Endothelial cell of hepatic sinusoid (primary cell): ENCODE results near the gene TSACC.
"Not testable (repeated sequence)": the region's sequence is repeated elsewhere in the genome, so short reads cannot be mapped to it uniquely, and the experiment has no call there.

ENCODE experiments used
- in situ Hi-C: cut with HindIII; loops from 2 replicates; pipeline ENCODE4 v1.10.0; 2017; ENCODE audit warnings: low sequenced_read_pairs

Gene TSACC

DNA sequence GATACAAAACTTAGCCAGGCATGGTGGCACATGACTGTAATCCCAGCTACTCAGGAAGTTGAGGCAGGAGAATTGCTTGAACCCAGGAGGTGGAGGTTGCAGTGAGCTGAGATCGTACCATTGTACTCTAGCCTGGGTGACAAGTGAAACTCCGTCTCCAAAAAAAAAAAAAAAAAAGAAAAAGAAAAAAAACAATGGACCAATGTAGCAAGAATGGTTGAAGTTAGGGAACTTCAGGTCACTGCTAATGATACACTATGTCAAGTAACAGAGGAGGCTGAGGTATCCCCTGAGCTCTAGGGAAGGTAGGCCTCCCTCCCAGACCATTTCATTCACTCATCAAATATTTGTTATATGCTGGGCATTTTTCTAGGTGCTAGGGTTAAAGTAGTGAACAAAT is 7.7 kb downstream of the TSACC start:
- in situ Hi-C loops, result not testable (repeated sequence)

DNA sequence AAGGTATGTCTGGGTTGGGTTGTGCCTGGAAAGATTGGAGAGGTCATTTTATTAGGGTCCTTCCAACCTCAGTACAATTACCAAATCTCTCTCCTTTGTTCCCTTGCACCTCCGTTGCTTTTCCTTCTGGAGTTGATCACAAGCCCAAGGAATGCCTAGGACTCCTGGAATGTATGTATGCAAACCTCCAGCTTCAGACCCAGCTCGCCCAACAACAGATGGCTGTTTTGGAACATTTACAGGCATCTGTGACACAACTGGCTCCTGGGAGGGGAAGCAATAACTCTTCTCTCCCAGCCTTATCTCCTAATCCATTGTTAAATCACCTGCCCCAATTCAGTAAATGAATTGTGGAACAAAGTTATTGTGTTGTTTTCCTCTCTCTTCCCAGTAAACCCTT is 8.3 kb downstream of the TSACC start:
- in situ Hi-C loops, result no loop called here

DNA sequence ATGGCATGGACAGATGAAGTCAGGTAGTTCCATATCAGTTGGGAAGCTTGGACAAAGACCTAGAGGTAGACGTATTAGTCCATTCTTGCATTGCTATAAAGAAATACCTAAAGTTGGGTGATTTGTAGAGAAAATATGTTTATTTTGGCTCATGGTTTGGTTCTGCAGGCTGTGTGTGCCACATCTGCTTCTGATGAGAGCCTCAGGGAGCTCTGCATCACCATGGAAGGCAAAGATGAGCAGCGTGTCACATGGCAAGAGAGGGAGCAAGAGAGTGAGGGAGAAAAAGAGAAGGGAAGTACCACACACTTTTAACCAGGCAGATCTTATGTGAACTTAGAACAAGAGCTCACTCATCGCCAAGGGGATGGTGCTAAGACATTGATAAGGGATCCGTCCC is 9.0 kb downstream of the TSACC start:
- in situ Hi-C loops, result no loop called here

DNA sequence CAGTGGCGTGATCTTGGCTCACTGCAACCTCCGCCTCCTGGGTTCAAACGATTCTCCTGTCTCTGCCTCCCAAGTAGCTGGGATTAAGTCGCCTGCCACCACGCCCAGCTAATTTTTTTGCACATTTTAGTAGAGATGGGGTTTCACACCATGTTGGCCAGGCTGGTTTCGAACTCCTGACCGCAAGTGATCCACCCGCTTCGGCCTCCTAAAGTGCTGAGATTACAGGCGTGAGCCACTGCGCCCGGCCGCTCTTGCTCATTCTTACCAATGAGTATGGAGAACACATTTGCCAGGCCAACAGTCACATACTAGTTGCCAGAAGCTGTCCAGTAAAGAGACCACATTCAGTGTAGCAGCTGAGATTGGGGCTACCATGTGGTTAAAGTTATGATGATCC is 14.2 kb downstream of the TSACC start:
- in situ Hi-C loops, result not testable (repeated sequence)

DNA sequence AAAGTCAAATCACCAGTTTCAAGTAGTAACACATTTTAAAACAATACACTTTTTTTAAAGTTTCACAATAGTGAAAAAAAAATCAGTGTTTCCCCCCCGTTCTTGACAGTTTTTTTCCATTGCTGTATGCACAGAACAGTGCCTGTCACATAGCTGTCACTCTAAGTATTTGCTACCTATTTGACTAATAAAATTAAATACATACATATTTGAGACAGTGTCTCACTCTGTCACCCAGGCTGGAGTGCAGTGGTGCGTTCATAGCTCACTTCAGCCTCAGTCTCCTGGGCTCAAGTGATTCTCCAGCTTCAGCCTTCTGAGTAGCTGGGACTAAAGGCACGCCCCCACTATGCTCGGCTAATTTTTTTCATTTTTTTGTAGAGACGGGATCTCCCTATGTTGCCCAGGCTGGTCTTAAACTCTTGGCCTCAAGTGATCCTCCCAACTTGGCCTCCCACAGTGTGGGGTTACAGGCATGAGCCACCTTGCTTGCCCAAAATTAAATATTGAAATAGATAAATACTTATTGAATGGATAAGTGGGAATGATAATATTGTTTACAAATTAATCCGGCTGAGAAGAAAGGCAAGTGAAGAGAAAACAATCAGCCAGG is 18.0 kb downstream of the TSACC start:
- in situ Hi-C loops, result no loop called here

DNA sequence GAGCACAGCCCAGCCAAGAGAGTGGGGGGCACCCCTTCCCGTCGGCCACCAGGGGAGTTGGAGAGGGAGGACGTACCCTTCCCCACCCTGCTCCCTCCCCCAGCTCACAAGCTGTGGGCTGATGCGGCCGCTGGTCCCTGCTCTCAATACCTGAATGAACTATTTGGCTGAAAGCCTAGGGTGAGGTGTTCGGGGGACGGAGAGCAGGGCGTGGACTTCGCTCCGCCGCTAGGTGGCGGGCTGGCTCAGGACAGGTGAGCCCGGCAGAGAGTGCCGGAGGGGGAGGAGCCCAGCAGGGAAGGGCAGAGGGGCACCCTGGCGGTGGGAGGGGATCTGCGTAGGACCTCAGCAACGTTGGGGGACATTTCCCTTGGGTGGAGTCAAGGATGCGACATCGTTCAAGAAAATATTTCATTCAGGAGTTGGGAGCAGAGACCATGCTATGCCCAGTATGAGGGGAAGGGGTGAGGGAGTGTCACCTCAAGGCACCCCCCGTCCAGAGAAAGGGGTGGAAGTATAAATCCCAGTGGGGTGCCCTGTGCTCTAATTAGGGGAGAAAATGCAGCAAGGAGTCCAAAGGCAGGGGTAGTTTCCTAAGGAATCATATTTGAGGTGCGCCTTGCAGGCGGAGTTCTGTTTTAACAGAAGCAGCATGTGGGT is 18.7 kb downstream of the TSACC start:
- in situ Hi-C loops, result no loop called here

DNA sequence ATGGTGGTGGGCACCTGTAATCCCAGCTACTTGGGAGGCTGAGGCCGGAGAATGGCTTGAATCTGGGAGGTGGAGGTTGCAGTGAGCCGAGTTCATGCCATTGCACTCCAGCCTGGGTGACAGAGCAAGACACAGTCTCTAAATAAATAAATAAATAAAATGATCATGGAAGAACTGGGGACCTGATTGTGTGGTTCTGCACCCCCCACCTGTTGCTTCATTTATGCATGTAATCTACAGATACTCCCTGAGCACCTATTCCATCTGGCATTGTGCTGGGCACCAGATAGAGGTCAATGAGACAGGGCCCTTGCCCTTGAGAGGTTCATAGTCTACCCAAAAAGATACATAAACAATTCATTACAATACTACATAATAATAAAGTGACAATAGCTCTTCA is 19.7 kb downstream of the TSACC start:
- in situ Hi-C loops, result no loop called here

DNA sequence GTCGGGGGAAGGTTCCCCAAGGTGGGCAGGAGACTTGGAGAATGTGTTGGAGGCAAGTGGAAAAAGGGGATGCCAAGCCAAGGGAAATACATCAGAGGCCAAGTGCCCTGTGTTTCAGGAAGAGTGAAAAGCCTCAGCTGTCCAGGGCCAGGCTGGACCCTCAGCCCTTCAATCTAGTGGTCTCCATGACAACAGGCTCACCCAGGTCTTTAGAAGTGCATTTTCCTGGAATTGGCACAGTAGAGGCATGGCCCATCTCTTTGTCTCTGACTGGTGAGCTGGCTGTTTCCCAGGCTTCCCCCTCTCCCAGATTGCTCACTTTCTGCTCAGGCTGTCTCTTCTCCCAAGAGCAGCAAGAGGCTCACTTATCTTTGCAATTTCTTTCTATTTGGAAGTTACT is 20.3 kb downstream of the TSACC start:
- in situ Hi-C loops, result no loop called here

DNA sequence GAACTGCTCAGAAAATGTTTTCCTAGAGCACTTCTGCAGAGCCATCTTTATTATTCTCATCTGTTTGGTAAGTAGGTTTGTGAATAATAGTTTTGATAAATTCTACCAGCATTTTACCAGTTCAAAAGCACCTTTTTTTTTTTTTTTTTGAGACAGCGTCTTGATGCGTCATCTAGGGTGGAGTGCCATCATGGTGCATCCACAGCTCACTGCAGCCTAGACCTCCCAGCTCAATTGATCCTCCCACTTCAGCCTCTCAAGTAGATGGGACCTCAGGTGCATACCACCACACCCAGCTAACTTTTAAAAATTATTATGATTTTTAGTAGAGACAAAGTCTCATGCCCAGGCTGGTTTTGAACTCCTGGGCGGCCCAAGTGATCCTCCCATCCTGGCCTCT is 20.9 kb downstream of the TSACC start:
- in situ Hi-C loops, result no loop called here

DNA sequence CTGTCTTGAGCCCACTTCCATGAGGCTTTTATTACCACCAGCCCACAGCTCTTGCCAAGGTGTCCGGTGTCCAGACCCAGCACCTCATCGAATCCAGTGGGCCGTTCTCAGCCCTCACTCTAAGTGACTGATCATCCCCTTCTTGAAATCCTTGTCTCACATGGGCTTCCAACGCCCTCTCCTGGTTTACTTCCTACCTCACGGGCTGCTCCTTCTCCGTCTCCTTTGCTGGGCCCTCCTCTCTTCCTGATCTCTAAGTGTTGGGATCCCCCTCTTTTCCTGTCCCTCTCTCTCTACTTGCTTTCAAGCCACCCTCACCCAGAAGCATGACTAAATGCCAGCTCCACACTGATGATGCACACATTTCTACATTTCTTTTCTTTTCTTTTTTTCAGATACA is 21.6 kb downstream of the TSACC start:
- in situ Hi-C loops, result no loop called here

DNA sequence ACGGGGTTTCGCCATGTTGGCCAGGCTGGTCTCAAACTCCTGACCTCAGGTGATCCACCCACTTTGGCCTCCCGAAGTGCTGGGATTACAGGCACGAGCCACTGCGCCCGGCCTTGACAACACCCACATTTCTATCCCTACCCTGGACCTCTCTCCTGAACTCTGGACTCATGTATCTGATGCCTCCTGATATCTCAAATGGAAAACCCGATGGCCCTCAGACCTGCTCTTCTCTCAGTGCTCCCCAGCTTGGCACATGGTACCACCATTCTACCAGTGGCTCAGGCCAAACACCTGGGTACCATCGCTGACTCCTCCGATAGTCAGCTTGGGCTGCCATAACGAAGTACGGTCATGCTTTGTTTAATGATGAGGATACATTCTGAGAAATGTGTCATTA is 22.2 kb downstream of the TSACC start:
- in situ Hi-C loops, result no loop called here

DNA sequence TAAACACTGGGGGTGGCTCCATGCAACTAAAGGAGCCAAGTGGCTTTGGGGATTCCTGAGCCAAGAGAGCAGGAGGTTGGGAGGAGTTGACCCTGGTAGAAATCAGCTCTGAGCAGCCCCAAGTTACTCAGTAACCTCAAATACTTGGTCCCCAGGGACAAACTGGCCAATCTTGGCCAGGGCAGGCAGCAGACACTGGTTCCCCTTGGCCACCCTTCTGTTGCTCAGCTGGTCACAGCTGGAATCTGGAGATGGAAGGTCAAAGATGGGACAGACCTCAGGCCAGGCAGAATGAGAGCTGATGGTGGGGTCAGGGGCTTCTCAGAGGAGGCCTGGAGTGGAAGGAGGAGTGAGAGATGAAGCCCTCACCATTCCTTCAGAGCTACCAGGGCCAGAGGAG is 27.4 kb downstream of the TSACC start:
- in situ Hi-C loops, result no loop called here

DNA sequence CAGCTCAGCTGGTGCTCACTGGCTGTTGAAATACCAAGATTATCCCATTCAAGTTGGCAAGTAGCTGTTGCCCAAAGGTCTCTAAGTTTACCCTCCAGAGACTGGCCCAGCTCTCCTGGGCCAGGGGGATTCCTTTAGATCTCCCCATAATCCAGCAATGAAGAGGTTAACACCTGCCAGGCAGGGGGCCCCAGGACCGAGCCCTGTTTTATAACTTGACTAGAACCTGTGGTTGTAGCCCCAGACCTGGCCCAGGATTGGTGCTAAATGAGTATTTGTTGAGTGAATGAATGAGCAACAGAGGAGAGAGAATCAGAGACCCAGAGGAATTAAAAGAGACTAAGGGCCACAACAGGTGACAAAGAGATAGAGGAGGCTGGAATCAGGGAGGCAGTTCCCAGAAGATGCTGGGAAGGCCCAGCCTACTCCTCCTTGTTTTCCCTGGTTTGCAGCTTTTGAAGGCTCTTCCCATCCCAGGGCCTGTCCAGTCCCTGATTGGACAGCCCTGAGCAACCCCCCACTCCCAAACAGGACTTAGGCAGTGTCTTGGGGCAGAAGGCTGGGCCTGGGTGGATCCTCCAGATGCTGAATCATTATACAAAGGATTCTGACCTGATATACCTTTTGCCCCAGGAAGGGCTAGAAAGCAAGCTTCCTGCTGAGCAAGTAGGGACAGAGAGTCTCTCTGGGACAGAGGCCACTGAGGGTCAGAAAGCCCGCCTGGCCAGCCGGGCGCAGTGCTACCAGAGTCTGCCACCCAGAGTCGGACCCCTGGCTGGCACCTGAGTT is 28.2 kb downstream of the TSACC start:
- in situ Hi-C loops, result no loop called here

DNA sequence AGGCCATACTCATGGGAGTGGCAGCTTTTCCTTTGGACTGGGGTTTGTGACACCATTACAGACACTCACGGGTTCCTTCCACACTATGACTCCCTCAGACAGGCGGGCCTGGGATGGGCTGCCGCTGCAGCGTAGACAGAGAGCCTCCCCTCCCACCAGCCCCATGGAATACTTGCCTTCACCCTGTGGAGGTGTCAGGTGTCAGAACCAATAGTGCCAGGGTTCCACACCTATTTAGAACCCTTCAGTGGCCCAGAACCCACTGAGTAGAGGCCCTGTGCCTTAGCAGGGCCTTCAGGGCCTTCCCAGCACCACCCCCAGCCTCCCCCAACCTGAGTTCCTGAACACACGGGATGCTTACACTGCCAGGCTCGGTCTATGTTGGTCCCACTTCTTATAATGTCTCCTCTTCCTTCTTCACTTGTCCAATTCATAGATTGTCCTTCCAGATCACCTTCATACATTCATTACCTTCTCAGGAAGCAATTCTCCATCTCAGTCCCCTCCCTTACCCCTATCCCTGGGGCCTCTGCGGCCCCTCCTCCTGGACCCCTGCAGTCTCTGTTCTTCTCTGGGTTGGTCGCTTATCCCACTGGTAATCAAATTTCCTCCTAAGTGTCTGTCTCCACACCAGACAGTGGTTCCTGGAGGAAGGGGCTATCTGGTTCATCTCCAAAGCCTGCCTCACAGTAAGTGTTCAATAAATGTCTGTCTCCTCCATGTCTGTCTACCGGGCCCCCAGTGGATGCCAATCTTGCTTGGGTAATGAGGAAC is 29.2 kb downstream of the TSACC start:
- in situ Hi-C loops, result no loop called here

DNA sequence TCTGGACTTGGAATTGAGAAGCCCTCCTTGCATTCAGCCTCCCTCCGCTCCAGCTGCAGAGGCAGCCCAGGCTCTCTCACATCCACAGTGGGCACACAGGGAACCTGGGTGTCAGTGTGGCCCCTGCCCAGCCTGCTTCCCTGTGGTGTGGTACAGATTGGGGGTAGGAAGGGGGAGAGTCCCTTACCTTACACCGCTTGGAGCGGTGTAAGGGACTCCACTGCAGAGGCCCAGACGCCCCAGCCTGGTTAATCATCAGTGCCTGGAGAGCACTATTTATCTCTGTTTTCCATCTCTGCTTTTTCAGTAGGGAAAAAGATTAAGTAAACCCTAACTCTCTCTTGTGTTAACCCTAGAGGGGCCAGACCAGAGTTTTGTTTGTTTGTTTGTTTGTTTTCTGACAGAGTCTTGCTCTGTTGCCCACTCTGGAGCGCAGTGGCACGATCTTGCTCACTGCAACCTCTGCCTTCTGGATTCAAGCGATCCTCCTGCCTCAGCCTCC is 29.9 kb downstream of the TSACC start:
- in situ Hi-C loops, result no loop called here

DNA sequence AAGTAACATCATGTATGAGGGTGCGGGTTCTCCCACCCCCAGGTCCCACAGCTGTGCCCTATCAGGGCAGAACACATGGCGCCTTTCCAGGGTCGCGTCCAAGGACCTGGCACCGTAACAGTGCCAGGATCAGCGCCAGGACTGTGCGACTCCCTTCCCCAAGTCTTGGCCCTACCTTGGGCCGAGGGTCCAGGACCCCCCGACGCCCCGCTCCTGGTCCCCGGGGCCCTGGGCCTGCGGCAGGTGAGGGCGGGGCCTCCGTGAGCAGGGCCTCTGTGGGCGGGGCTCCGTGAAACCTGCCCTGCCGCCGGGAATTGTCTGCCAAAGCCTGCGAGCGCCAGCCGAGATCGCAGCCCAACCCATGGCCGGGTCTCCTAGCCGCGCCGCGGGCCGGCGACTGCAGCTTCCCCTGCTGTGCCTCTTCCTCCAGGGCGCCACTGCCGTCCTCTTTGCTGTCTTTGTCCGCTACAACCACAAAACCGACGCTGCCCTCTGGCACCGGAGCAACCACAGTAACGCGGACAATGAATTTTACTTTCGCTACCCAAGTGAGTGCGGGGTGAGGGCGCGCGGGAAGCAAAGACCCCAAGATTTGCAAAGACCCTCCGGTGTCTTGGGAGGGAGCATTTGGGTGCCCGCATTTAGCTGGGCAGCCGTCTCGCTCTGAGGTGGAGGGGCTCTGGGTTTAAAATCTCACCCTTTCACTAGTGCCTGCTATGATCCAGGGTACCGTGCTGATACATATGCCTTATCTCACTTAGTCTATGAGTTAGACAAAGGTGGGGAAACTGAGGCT is 30.8 kb downstream of the TSACC start, which contains the start of gene RHBG:
Gene RHBG, plus strand, starts transcription at position 323 of the 796 bp plus-strand sequence. Its CDS starts 39 bp downstream, at position 362.
- in situ Hi-C loops, result no loop called here

DNA sequence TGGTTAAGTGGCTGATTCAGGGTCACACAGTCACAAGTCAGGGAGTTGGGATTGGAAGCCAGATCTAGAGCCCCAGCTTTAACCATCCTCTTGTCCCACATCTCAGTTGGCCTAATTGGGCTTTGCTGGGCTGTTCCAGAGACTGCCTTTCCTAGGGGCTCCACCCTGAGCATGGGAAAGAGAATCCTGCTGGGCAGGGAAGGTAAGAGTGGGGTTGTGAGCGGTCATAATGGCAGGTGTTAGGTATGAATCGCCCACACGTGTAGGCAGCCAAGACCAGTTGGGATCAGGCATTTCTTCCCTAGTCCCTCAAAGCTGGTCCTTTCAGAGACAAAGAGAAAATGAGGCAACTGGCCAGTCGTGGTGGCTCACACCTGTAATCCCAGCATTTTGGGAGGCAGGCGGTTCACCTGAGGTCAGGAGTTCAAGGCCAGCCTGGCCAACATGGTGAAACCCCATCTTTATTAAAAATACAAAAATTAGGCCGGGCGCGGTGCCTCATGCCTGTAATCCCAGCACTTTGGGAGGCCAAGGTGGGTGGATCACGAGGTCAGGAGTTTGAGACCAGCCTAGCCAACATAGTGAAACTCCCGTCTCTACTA is 31.5 kb downstream of the TSACC start:
- in situ Hi-C loops, result loop anchor here (5.0 kb wide), 2 partner anchors 63 to 87 kb away; partner anchors contain the start of genes SMG5 and TMEM79

DNA sequence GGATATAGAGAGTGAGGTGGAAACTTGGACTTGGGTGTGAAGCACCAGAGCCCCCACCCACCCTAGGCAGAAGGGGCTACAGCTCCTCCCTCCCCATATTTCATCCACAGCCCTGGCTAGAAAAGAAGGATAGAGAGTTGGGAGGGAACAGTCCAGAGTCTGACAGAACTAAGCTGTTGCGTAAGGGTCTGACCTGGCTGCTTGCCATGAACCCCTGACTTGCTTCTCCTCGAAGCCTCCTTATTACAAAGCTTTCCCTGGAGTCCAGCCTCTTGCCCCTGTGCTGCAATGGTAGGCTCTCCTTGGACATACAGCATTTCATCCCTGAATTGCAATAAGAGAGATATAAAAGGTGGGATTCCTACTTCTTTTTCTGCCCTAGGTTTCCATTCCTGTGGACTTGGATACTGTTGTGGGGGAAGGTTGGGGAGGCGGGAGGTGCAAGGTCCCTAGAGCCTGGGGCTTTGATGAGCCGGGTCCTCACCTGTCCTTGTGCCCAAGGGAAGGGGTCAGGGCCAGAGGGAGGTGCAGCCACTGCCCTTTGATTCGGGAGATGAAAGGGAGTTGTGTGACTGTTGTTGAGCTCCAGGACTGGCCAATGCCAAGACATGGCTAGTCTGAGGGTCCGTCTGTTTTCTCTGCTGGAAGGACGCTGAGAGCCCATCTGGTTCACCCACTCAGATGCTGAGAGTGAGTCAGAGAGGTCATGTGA is 33.4 kb downstream of the TSACC start:
- in situ Hi-C loops, result loop anchor here (5.0 kb wide), 2 partner anchors 61 to 89 kb away; partner anchors contain the start of genes SMG5 and TMEM79

DNA sequence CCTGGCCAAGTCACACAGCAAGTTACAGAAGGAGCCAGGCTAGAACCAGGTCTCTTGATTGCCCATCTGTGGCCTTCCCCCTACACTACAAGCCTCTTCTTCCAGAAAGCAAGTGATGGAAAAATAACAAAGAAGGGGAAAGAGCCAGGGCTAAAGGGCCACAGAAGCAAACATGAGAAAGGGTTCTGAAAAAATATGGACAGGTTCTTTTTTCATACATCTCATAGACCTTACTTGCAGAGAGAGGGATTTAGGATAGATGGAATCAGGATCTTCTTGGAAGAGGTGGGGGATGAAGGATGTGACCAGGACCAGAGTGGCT is 33.9 kb downstream of the TSACC start:
- in situ Hi-C loops, result loop anchor here (5.0 kb wide), 2 partner anchors 60 to 90 kb away; partner anchors contain the start of genes SMG5 and TMEM79
